Tibial nerve (tissue), 3 donors: ENCODE measurements around the gene CALHM5.
A peak's percentile ranks its signal among the peaks of the same experiment; 100 is the strongest.

Source experiments
- CTCF ChIP-seq, 5 experiments: fragments of 200-600 bp in 3 of 5; fragments of 450-650 bp in 2 of 5; sonication (generic) in 3 of 5; IDR thresholded peaks; one replicate each; pipeline ENCODE4 v1.5.1; 2016 to 2019; ENCODE audit warnings: antibody characterized with exemption in 5 of 5, mild to moderate bottlenecking in 3 of 5, moderate library complexity in 2 of 5
- POLR2A ChIP-seq, 2 donors: fragments of 450-650 bp; IDR thresholded peaks; one replicate each; pipeline ENCODE4 v1.6.1; 2017; ENCODE audit warnings: antibody characterized with exemption in 2 of 2, mild to moderate bottlenecking in 2 of 2, moderate library complexity in 2 of 2

- peak; percentile 86 to 93 (median 90) for TF ChIP-seq CTCF (IDR thresholded peaks at IDR 0.05)
- no peak for TF ChIP-seq POLR2A (IDR thresholded peaks at IDR 0.05)
These were observed 50.1 kb downstream of the CALHM5 start for GRCh38 chr6:116561377-116562018.
